Measurements from ENCODE around the gene CYP46A1.

CYP46A1 gene

GRCh38 chr14:99647411-99647810, 36.7 kb upstream of the CYP46A1 start:
- Histone ChIP-seq H3K4me1 (ENCODE audit: control insufficient read depth, low read depth, low read length) (peaks cover 3% of the 10 kb centered on the region), H3K9me3 (ENCODE audit: control insufficient read depth, low read depth, low read length) (no peaks in the 10 kb centered on the region), H3K36me3 (ENCODE audit: control insufficient read depth, low read depth, low read length) (no peaks in the 10 kb centered on the region), H3K9ac (ENCODE audit: low read length) (no peak overlapping the region), H3K4me3 (ENCODE audit: low read length) (no peak overlapping the region), H3K27me3 (ENCODE audit: control insufficient read depth, insufficient read depth, low read length) (peaks cover 28% of the 10 kb centered on the region), H3K27ac (ENCODE audit: low read length) (no peak overlapping the region)

DNA sequence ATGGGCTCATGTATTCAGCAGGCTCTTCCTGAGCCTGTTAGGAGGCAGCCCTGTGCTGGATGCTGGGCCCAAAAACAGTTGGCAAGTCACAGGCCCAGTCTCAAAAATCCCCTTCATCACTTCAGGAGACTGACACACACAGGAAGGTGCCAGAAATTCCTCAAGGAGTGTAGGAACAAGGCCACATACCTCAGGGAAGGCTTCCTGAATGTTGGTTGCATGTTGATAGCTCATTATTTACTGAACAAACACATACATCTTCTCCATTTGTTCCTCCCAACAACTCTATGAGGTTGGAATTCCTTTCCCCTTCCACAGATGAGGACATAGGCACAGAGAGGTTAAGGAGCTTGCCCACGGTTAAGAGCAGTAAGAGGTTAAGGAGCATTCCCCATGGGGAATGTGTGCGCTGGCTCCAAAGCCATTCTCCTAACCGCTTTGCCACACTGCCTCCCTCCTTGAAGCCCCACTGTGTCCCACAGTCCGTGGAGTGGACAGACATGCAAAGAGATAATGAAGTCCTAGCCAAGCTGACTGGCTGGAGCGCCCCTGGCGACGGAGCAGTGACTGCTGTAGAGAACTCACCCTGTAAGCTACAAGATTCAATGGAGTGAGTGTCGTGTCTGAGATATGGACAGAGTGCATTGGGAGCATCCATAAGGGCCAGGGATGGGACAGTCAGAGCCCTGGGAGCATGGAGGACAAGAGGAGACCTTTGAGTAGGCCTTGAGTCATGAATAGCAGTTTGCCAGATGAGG, 35.9 kb upstream of the CYP46A1 start:
- peaks cover 28% of the 10 kb centered on the region for H3K27me3 ChIP-seq (ENCODE audit: control insufficient read depth, insufficient read depth, low read length)
- no peaks in the 10 kb centered on the region for H3K9me3 ChIP-seq (ENCODE audit: control insufficient read depth, low read depth, low read length)

DNA sequence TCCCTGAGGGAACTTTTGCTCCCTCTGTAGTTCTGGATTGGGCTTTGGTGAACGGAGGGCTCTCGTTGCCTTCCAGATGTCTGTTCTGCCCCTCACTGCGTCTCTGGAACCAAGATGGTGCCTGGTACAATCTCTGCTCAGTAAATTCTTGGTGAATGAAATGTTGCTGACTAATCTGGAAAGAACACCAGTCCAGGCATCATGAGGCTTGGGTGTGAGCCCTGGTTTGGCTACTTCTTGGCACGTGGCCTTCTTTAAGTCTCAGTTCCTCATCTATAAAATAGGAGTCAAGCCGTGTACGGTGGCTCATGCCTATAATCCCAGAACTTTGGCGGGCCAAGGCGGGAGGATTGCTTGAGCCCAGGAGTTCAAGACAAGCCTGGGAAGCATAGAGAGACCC, 34.9 kb upstream of the CYP46A1 start:
- Histone ChIP-seq H3K36me3 (ENCODE audit: control insufficient read depth, low read depth, low read length) (no peaks in the 10 kb centered on the region), H3K27me3 (ENCODE audit: control insufficient read depth, insufficient read depth, low read length) (peaks cover 18% of the 10 kb centered on the region), H3K9ac (ENCODE audit: low read length) (no peak overlapping the region), H3K4me1 (ENCODE audit: control insufficient read depth, low read depth, low read length) (peaks cover 3% of the 10 kb centered on the region), H3K4me3 (ENCODE audit: low read length) (no peak overlapping the region), H3K27ac (ENCODE audit: low read length) (no peak overlapping the region), H3K9me3 (ENCODE audit: control insufficient read depth, low read depth, low read length) (no peaks in the 10 kb centered on the region)

More for the DNA sequence above, 35.9 kb upstream of the CYP46A1 start:
- Histone ChIP-seq H3K36me3 (ENCODE audit: control insufficient read depth, low read depth, low read length) (no peaks in the 10 kb centered on the region), H3K27ac (ENCODE audit: low read length) (no peak overlapping the region), H3K4me3 (ENCODE audit: low read length) (no peak overlapping the region), H3K4me1 (ENCODE audit: control insufficient read depth, low read depth, low read length) (peaks cover 3% of the 10 kb centered on the region), H3K9ac (ENCODE audit: low read length) (no peak overlapping the region)

DNA sequence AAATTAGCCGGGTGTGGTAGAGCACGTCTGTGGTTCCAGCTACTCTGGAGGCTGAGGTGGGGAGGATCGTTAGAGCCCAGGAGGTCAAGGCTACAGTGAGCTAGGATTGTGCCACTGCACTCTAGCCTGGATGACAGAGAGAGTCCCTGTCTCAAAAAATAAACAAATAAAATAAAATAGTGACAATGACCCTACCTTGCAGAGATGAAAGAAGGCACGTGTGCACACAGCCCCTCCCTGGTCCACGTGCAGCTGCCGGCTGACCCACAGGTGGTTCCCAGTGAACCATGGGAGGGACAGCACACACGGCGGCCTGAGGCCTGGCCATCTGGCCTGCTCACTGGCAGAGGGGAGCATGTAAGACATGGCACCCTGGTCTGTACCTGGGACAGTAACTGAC, 34.5 kb upstream of the CYP46A1 start:
- H3K27me3 ChIP-seq (ENCODE audit: control insufficient read depth, insufficient read depth, low read length), result peaks cover 13% of the 10 kb centered on the region
- H3K9ac ChIP-seq (ENCODE audit: low read length), result no peak overlapping the region
- H3K4me1 ChIP-seq (ENCODE audit: control insufficient read depth, low read depth, low read length), result peaks cover 3% of the 10 kb centered on the region
- no peak overlapping the region for H3K4me3 ChIP-seq (ENCODE audit: low read length)
- H3K9me3 ChIP-seq (ENCODE audit: control insufficient read depth, low read depth, low read length), result no peaks in the 10 kb centered on the region
- H3K36me3 ChIP-seq (ENCODE audit: control insufficient read depth, low read depth, low read length), result no peaks in the 10 kb centered on the region
- no peak overlapping the region for H3K27ac ChIP-seq (ENCODE audit: low read length)

DNA sequence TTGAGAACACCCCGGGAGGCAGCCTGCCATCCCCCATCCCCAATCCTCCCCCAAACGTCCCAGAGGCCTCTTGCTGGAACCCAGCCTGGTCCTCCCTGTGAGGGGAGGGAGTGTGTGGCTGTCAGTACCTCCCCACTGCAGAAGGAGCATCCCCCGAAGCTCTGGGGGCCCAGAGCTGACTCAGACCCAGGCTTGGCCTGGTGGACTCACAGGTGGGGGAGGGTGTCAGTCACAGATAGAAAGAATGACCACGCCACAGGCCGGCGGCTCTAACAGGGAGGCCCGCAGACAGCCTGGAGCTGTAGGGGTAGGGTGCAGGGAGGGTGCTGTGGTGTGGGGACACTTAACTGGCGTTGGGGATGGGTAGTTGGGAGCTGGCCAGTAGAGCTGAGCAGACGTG, 33.9 kb upstream of the CYP46A1 start:
- H3K4me3 ChIP-seq (ENCODE audit: low read length), result no peak overlapping the region
- peaks cover 10% of the 10 kb centered on the region for H3K27me3 ChIP-seq (ENCODE audit: control insufficient read depth, insufficient read depth, low read length)
- H3K9me3 ChIP-seq (ENCODE audit: control insufficient read depth, low read depth, low read length), result no peaks in the 10 kb centered on the region

DNA sequence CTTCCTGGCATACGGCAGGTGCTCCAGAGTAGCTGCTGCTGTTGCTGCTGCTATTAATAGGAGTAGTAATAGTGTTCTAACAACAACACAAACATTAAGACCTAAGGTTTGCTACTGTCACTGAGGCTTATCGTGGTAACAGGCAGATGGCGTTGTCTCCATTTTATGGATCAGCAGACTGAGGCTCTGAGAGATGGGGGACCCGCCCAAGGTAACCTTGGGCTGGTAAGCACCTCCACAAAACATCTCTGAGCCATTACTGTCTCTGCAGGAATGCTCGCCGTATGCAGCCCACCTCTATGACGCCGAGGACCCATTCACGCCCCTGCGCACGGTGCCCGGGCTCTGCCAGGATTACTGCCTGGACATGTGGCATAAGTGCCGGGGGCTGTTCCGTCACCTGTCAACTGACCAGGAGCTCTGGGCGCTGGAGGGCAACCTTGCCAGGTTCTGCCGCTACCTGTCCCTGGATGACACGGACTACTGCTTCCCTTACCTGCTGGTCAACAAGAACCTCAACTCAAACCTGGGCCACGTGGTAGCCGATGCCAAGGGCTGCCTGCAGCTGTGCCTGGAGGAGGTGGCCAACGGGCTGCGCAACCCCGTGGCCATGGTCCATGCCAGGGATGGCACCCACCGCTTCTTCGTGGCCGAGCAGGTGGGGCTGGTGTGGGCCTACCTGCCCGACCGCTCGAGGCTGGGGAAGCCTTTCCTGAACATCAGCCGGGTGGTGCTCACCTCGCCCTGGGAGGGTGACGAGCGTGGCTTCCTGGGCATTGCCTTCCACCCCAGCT, 31.9 kb upstream of the CYP46A1 start:
- no peaks in the 10 kb centered on the region for H3K36me3 ChIP-seq (ENCODE audit: control insufficient read depth, low read depth, low read length)
- H3K27ac ChIP-seq (ENCODE audit: low read length), result no peak overlapping the region
- H3K27me3 ChIP-seq (ENCODE audit: control insufficient read depth, insufficient read depth, low read length), result no peaks in the 10 kb centered on the region
- H3K4me3 ChIP-seq (ENCODE audit: low read length), result no peak overlapping the region
- H3K9me3 ChIP-seq (ENCODE audit: control insufficient read depth, low read depth, low read length), result no peaks in the 10 kb centered on the region
- no peaks in the 10 kb centered on the region for H3K4me1 ChIP-seq (ENCODE audit: control insufficient read depth, low read depth, low read length)
- no peak overlapping the region for H3K9ac ChIP-seq (ENCODE audit: low read length)

More for the DNA sequence above, 33.9 kb upstream of the CYP46A1 start:
- no peaks in the 10 kb centered on the region for H3K36me3 ChIP-seq (ENCODE audit: control insufficient read depth, low read depth, low read length)
- no peak overlapping the region for H3K9ac ChIP-seq (ENCODE audit: low read length)
- H3K4me1 ChIP-seq (ENCODE audit: control insufficient read depth, low read depth, low read length), result peaks cover 3% of the 10 kb centered on the region
- no peak overlapping the region for H3K27ac ChIP-seq (ENCODE audit: low read length)

DNA sequence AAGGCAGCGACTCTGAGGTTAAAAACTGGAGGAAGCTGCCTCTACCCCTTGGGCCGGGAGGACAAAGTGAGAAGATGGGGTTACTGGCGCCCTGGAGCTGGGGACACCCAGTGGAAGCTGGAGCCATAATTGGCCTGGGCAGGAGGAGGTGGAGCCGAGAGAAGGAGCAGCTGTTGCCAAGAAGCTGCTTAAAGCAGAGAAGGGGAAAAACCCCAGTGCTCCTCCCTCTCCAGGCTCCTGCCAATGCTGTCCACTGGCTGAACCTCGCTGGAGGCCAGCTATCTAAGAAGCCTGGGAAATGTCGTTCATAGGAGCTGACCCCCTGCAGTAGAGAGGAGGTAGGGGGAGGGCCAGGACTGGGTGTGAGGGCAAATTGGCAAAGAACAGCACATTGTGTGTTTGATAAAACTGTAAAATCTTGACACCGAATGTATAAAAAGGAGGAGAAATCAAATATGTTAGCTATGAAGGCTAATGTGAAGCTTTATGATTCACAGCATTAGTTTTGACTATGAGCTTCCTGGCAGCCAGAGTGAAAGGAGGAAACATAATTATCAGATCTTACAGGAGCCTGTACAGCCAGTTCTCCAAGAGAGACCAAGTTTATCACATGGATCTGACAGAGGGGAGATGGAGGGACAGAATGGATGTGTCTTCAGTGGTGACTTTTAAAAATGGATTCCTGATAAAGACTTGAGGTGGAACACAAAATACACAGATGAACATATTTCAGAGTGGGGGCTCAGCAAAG, 29.7 kb upstream of the CYP46A1 start:
- no peak overlapping the region for H3K27ac ChIP-seq (ENCODE audit: low read length)

DNA sequence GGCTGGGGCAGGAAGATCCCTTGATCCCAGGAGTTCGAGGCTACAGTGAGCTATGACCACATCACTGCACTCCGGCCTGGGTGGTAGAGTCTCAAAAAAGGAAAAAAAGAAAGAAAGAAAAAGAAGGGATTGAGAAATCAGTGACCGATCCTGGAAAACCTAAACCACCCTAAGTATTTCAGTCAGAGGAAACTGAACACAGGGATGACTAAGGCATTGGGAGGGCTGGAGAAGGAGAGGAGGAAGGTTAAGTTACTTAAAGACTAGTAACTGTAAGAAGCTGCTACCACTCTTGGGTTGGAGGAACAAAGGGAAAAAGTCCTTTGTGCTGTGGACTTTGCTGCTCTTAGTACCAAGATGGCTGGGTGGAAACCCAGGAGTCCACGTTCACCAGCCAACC, 28.6 kb upstream of the CYP46A1 start:
- Histone ChIP-seq H3K27ac (ENCODE audit: low read length) (no peak overlapping the region), H3K9ac (ENCODE audit: low read length) (no peak overlapping the region), H3K4me3 (ENCODE audit: low read length) (no peak overlapping the region), H3K4me1 (ENCODE audit: control insufficient read depth, low read depth, low read length) (peaks cover 5% of the 10 kb centered on the region), H3K9me3 (ENCODE audit: control insufficient read depth, low read depth, low read length) (no peaks in the 10 kb centered on the region), H3K36me3 (ENCODE audit: control insufficient read depth, low read depth, low read length) (no peaks in the 10 kb centered on the region), H3K27me3 (ENCODE audit: control insufficient read depth, insufficient read depth, low read length) (no peaks in the 10 kb centered on the region)

More for the DNA sequence above, 29.7 kb upstream of the CYP46A1 start:
- H3K36me3 ChIP-seq (ENCODE audit: control insufficient read depth, low read depth, low read length), result no peaks in the 10 kb centered on the region
- H3K4me1 ChIP-seq (ENCODE audit: control insufficient read depth, low read depth, low read length), result no peaks in the 10 kb centered on the region
- H3K9me3 ChIP-seq (ENCODE audit: control insufficient read depth, low read depth, low read length), result no peaks in the 10 kb centered on the region
- no peaks in the 10 kb centered on the region for H3K27me3 ChIP-seq (ENCODE audit: control insufficient read depth, insufficient read depth, low read length)
- H3K9ac ChIP-seq (ENCODE audit: low read length), result no peak overlapping the region
- no peak overlapping the region for H3K4me3 ChIP-seq (ENCODE audit: low read length)

GRCh38 chr14:99656171-99656570, 27.9 kb upstream of the CYP46A1 start:
- H3K4me3 ChIP-seq (ENCODE audit: low read length), result no peak overlapping the region
- no peak overlapping the region for H3K27ac ChIP-seq (ENCODE audit: low read length)
- H3K36me3 ChIP-seq (ENCODE audit: control insufficient read depth, low read depth, low read length), result no peaks in the 10 kb centered on the region
- no peak overlapping the region for H3K9ac ChIP-seq (ENCODE audit: low read length)
- H3K4me1 ChIP-seq (ENCODE audit: control insufficient read depth, low read depth, low read length), result peaks cover 11% of the 10 kb centered on the region
- no peaks in the 10 kb centered on the region for H3K27me3 ChIP-seq (ENCODE audit: control insufficient read depth, insufficient read depth, low read length)
- H3K9me3 ChIP-seq (ENCODE audit: control insufficient read depth, low read depth, low read length), result no peaks in the 10 kb centered on the region

- H3K4me3 ChIP-seq (ENCODE audit: low read length), result no peak overlapping the region
- H3K4me1 ChIP-seq (ENCODE audit: control insufficient read depth, low read depth, low read length), result peaks cover 13% of the 10 kb centered on the region
- H3K27me3 ChIP-seq (ENCODE audit: control insufficient read depth, insufficient read depth, low read length), result no peaks in the 10 kb centered on the region
- no peaks in the 10 kb centered on the region for H3K36me3 ChIP-seq (ENCODE audit: control insufficient read depth, low read depth, low read length)
- H3K9ac ChIP-seq (ENCODE audit: low read length), result no peak overlapping the region
- H3K9me3 ChIP-seq (ENCODE audit: control insufficient read depth, low read depth, low read length), result no peaks in the 10 kb centered on the region
- H3K27ac ChIP-seq (ENCODE audit: low read length), result no peak overlapping the region
Observed at GRCh38 chr14:99657645-99658155, 26.4 kb upstream of the CYP46A1 start.

DNA sequence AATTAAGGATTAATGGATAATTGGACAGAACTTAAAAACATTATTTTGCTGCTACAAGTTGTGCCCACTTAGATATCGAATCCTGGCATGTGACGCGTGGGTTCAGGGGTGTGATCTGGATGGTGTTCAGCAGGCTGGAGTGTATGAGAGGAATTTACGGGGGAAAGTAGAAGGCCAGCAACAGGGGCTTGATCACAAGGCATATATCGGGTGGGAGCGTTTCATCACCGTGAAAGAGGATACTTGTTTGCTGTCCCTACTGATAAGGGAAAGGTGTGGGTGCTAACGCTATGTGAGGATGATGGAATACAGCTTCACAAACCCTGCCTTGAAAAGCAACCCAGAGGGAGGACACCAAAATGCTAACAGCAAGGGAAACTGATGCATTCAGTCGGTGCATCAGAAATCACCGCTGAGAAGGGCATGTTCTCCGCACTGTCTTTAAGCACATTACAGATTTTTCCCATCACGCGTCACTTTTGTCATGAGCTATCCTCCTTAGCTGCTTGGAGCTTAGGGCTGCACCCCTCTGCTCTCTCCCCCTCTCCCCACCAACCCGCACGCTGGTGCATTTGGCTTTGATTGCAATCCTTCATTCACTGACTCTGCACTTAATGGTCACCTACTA, 25.8 kb upstream of the CYP46A1 start:
- H3K9me3 ChIP-seq (ENCODE audit: control insufficient read depth, low read depth, low read length), result no peaks in the 10 kb centered on the region
- no peak overlapping the region for H3K4me3 ChIP-seq (ENCODE audit: low read length)
- H3K27me3 ChIP-seq (ENCODE audit: control insufficient read depth, insufficient read depth, low read length), result no peaks in the 10 kb centered on the region
- no peak overlapping the region for H3K27ac ChIP-seq (ENCODE audit: low read length)
- H3K4me1 ChIP-seq (ENCODE audit: control insufficient read depth, low read depth, low read length), result peaks cover 19% of the 10 kb centered on the region
- H3K9ac ChIP-seq (ENCODE audit: low read length), result no peak overlapping the region
- H3K36me3 ChIP-seq (ENCODE audit: control insufficient read depth, low read depth, low read length), result no peaks in the 10 kb centered on the region
